ENCODE results near the gene RALB. TPM values are rescaled to one million over a fixed set of nuclear protein-coding genes. Genes with fewer than 3 reads are reported as not detected.

The RALB gene
- total RNA-seq, 1 experiment from 2014 or later = 24.6 TPM

DNA sequence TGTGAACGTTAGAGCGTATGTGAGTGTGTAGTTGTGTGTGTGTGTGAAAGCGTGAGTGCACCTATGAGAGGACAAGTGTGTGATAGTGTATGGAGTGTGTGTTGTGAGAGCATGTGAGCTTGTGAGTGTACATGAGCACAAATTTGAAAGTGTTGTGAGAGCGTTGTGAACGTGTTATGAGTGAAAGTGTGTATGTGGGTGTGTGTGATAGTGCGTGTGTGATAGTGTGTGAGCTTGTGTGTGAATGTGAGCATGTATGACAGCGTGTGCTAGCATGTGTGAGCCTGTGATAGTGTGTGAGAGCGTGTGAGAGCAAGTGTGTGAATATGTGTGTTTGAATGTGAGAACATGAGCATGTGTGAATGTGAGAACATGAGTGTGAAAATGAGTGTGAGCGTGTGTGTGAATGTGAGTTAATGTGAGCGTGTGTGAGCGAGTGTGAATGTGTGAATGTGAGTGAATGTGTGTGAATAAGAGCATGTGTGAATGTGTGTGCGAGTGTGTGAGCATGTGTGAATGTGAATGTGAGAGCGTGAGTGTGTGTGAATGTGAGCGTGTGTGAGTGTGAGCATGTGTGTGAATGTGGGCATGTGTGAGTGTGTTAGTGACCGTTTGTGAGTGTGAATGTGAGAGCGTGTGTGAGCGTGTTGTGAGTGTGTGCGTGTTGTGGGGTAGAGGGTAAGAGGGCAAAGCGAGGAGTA, 25.0 kb downstream of the RALB start:
- Histone ChIP-seq H3K79me2 (ENCODE audit: insufficient read depth, low read length) (no peaks in the 10 kb centered on the region; the same call in 1 of the 2 replicates), H4K8ac (replicated peaks; ENCODE audit: insufficient read length, low read depth, low read length) (no peak overlapping the region), H3K4me1 (ENCODE audit: insufficient read depth, low read length) (no peaks in the 10 kb centered on the region), H3K56ac (ENCODE audit: insufficient read length, low read depth, low read length) (no peak overlapping the region), H3T11ph (ENCODE audit: low read length) (no peak overlapping the region), H3K27me3 (ENCODE audit: insufficient read depth, low read length) (no peaks in the 10 kb centered on the region), H3K23me2 (ENCODE audit: insufficient read length, low read depth, low read length, poor library complexity, severe bottlenecking) (no peaks in the 10 kb centered on the region), H3K9ac (ENCODE audit: extremely low read depth, insufficient read length, low read length) (no peak overlapping the region), H4K20me1 (ENCODE audit: control insufficient read depth, insufficient read depth, insufficient read length) (no peaks in the 10 kb centered on the region), H3K4ac (ENCODE audit: low read depth, low read length) (no peak overlapping the region), H3K14ac (ENCODE audit: insufficient read depth, low read length) (no peak overlapping the region), H2BK15ac (ENCODE audit: low read depth, low read length) (no peak overlapping the region), H3K23ac (ENCODE audit: insufficient read length, low read depth, low read length) (no peak overlapping the region), H2BK5ac (ENCODE audit: insufficient read length, low read length) (no peak overlapping the region), H3K79me1 (ENCODE audit: insufficient read depth, low read depth, low read length, poor library complexity, severe bottlenecking) (no peaks in the 10 kb centered on the region), H4K5ac (ENCODE audit: insufficient read length, low read depth, low read length) (no peak overlapping the region), H3K4me2 (ENCODE audit: insufficient read depth, insufficient read length, low read length) (no peak overlapping the region), H3K27ac (ENCODE audit: insufficient read length, low read depth, low read length) (no peak overlapping the region), H3K9me3 (ENCODE audit: control insufficient read depth, low read depth, low read length) (no peaks in the 10 kb centered on the region), H4K91ac (ENCODE audit: insufficient read length, low read depth, low read length) (no peak overlapping the region), H2BK20ac (ENCODE audit: low read depth, low read length, poor library complexity, severe bottlenecking) (no peak overlapping the region), H2AK5ac (ENCODE audit: insufficient read length, low read length) (no peak overlapping the region), H3K18ac (ENCODE audit: insufficient read length, low read depth, low read length) (no peak overlapping the region), H2BK120ac (ENCODE audit: low read depth, low read length, poor library complexity, severe bottlenecking) (no peak overlapping the region), H2BK12ac (ENCODE audit: insufficient read length, low read depth, low read length) (no peak overlapping the region), H2AFZ (ENCODE audit: low read length) (no peak overlapping the region)
- H3K4me1 Mint-ChIP-seq = peaks cover 16 to 23% of the 10 kb centered on the region in 2 experiments
- DNase-seq = no peak
- TF ChIP-seq, protein P1, sequence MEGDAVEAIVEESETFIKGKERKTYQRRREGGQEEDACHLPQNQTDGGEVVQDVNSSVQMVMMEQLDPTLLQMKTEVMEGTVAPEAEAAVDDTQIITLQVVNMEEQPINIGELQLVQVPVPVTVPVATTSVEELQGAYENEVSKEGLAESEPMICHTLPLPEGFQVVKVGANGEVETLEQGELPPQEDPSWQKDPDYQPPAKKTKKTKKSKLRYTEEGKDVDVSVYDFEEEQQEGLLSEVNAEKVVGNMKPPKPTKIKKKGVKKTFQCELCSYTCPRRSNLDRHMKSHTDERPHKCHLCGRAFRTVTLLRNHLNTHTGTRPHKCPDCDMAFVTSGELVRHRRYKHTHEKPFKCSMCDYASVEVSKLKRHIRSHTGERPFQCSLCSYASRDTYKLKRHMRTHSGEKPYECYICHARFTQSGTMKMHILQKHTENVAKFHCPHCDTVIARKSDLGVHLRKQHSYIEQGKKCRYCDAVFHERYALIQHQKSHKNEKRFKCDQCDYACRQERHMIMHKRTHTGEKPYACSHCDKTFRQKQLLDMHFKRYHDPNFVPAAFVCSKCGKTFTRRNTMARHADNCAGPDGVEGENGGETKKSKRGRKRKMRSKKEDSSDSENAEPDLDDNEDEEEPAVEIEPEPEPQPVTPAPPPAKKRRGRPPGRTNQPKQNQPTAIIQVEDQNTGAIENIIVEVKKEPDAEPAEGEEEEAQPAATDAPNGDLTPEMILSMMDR (conservative IDR thresholded peaks at IDR 0.05) = no peak
- peaks cover 5 to 9% of the 10 kb centered on the region in 2 experiments for H3K9me3 Mint-ChIP-seq
- no peaks in the 10 kb centered on the region; the same call in 1 of the 2 replicates for H3K27me3 Mint-ChIP-seq (ENCODE audit: low read depth)
- H3K27ac Mint-ChIP-seq = no peak overlapping the region
- peaks cover 5 to 15% (median 13%) of the 10 kb centered on the region in 3 experiments; a peak in 6 of 7 replicates for H3K36me3 Mint-ChIP-seq (ENCODE audit: insufficient read depth in 1 of 3, low read depth in 3 of 3)
- WGBS (ENCODE audit: extremely low coverage, insufficient read length, low lambda C conversion rate) = 100% methylated on average over 14 of the region's 19 CpGs
- H3K4me3 Mint-ChIP-seq = no peak overlapping the region

All from H9 (cell line).